Peyer's patch (tissue), 4 donors: ENCODE measurements around the gene NCKAP5.

Experiments
- POLR2A ChIP-seq, 2 donors: fragments of 450-650 bp; IDR thresholded peaks; one replicate each; pipeline ENCODE4 v1.5.1; 2017; ENCODE audit warnings: antibody characterized with exemption in 2 of 2, mild to moderate bottlenecking in 2 of 2, moderate library complexity in 2 of 2
- TF ChIP-seq, protein P1 (sequence below), 6 experiments: fragments of 450-650 bp in 4 of 6; fragments of 200-600 bp in 2 of 6; sonication (generic) in 1 of 6; IDR thresholded peaks; one replicate each; pipeline ENCODE4 v1.5.1; 2017 to 2019; ENCODE audit warnings: antibody characterized with exemption in 6 of 6, mild to moderate bottlenecking in 3 of 6, moderate library complexity in 1 of 6

DNA sequence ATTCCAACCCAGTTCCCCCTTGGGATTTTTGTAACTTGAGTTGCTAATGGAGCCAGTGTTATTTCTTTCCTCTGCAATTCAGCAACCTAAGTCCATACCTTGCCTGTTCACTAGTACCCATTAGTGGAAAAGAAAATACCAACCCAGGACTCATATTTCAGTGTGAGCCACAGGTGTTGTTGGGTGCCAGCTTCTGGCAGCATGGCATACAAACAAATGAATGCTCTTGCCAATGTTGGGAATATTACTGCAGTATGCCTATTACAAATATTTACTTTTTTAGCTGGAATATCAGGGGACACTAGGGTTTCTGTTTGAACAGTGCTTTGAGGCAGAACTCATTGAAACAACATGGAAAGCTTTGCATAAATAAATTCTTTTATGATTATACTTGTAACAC, 130.2 kb downstream of the NCKAP5 start:
- TF ChIP-seq, protein P1, sequence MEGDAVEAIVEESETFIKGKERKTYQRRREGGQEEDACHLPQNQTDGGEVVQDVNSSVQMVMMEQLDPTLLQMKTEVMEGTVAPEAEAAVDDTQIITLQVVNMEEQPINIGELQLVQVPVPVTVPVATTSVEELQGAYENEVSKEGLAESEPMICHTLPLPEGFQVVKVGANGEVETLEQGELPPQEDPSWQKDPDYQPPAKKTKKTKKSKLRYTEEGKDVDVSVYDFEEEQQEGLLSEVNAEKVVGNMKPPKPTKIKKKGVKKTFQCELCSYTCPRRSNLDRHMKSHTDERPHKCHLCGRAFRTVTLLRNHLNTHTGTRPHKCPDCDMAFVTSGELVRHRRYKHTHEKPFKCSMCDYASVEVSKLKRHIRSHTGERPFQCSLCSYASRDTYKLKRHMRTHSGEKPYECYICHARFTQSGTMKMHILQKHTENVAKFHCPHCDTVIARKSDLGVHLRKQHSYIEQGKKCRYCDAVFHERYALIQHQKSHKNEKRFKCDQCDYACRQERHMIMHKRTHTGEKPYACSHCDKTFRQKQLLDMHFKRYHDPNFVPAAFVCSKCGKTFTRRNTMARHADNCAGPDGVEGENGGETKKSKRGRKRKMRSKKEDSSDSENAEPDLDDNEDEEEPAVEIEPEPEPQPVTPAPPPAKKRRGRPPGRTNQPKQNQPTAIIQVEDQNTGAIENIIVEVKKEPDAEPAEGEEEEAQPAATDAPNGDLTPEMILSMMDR (IDR thresholded peaks at IDR 0.05), result no peak
- TF ChIP-seq POLR2A (IDR thresholded peaks at IDR 0.05), result no peak
